HG02885 (cell line): ENCODE data around the gene EIF2B4.

Experiments used
- ATAC-seq: cut with Tn5 transposase; IDR thresholded peaks from one replicate; pipeline ENCODE4 v1.9.1; 2021; ENCODE audit warnings: mild to moderate bottlenecking; ENCODE audit not compliant: unreplicated experiment, poor library complexity

EIF2B4 gene

GRCh38 chr2:27370026-27370815 is at the start of gene EIF2B4, which contains the start of gene SNX17:
EIF2B4 (minus strand) TSS chr2:27370338; CDS start chr2:27370314, 24 bp downstream.
SNX17 (plus strand) TSS chr2:27370616; CDS start chr2:27370744, 128 bp downstream.
- ATAC-seq = peak; percentile 91

DNA sequence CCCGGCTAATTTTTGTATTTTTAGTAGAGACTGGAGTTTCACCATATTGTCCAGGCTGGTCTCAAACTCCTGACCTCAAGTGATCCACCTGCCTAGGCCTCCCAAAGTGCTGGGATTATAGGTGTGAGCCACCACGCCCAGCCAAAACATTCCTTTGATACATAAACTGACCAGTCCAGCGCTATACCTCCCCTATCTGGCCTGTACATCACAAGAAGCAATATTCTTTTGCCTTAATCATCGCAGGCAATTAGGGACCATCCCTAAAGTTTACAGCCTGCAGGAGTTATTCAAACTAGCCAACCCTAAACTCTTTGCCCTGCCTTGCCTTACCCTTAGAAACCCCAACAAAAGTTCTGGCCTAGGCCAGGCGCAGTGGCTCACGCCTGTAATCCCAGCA is 46.0 kb upstream of the EIF2B4 start:
- no peak for ATAC-seq

DNA sequence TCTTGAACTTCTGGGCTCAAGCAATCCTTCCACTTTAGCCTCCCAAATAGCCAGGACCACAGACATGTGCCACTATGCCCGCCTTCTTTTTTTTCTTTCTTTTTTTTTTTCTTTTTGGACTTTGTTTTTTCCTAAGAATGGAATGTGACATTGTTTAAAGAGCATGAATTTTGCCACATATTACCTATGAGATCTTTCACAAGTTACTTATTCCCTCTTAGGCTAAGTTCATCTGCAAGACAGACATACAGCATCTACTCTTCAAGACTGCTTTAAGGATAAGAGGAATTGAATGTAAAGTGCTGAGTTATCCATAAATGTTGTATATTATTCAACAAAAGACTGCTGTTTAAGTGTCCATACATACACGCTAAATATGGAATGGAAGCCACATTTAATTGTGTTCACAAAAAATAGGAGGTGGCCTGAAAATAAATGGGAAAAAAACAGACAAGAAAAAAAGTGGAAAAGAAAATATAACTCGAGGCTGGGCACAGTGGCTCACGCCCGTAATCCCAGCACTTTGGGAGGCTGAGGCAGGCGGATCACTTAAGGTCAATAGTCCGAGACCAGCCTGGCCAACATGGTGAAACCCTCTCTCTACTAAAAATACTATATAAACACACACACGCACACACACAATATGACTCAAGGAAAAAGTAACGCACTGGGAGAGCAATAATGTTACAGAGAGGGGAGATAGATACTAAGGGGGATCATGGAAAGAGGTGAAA is 42.4 kb upstream of the EIF2B4 start:
- ATAC-seq = no peak

GRCh38 chr2:27409321-27410073 is 39.4 kb upstream of the EIF2B4 start, which contains the start of gene PPM1G:
PPM1G (minus strand) TSS chr2:27409591; CDS start chr2:27409422, 169 bp downstream.
- peak; percentile 96 for ATAC-seq

GRCh38 chr2:27408601-27409320 is 38.6 kb upstream of the EIF2B4 start:
- ATAC-seq = peak; percentile 25

DNA sequence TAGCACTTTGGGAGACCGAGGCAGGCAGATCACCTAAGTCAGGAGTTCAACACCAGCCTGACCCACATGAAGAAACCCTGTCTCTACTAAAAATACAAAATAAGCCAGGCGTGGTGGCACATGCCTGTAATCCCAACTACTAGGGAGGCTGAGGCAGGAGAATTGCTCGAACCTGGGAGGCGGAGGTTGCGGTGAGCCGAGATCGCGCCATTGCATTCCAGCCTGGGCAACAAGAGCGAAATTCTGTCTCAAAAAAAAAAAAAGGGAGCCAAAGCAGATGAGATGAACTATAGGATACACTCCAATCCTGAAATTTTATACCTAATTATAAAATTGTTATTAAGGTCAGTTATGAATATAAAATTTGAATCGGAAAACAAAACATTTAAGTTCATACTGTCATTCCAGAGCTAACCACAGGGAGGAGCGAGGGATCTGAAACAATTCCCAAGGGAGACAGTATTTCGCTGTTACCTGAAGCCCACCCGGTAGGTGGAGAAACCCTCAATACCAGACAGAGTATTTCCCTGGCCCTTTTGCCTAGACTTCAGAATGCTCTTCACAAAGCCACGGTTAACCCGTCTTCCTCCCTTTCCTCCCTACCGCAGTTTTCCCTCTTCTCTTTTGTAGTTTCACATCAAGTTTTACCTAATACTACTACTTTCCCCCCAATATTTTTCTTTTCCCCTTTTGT is 37.8 kb upstream of the EIF2B4 start:
- no peak for ATAC-seq

DNA sequence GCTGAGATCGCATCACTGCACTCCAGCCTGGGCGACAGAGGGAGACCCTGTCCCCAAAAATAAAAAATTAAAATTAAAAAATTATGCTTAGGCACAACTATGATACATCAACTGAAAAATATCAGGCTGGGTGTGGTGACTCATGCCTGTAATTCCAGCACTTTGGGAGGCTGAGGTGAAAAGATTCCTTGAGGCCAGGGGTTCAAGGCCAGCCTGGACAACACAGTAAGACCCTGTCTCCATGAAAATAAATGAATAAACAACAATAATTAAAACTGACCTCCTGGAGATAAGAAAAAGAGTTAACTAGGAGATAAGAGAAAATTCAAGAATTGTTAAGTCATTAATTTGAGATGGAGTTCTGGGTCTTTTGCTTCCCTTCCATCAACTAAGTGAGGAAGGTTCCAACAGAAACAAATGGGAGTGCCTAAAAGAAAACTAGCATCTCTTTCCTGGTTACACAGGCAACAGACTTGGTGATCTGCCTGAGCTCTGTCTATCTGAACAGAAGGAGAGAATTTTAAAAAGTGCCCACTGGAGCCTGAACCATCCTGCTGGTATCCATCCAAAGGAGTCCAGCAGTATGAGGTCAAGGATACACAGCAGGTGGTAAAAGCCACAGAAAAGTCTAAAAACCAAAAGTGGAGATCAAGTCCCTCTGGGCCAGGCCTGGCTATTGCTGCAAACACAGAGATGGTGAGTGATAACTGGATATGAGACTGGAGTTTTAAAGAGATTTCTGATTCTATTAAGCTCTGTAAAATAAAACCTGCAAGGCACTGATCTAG is 30.4 kb upstream of the EIF2B4 start:
- no peak for ATAC-seq

DNA sequence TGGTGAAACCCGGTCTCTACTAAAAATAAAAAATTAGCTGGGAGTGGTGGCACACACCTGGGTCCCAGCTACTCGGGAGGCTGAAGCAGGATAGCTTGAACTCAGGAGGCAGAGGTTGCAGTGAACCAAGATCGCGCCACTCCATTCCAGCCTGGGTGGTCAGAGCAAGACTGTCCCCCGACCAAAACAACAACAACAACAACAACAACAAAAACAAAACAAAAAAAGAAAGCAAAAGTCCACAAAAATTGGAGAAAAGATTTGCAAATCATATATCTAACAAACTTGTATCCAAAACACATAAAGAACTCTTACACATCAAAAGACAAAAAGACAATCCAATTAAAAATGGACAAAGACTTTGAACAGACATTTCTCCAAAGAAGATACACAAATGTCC is 28.8 kb upstream of the EIF2B4 start:
- ATAC-seq = no peak

DNA sequence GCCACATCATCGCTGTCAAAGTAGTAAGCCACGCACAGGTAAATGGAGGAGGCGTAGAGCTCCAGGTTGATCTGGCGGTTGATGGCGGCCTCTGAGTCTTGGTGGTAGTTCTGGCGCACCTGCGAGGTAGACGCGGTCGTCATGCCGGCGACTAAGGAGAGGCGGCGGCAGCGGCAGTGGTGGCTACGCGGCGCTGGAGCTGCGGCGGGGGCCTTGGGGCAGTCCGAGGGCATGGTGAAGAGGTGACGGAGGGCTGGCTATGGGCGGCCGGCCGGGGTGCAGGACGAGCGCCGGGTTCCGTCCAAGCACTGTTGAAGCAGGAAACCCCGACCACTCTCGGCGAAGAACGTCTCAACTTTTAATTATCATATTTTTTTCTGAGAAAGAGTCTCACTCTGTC is 23.1 kb upstream of the EIF2B4 start:
- ATAC-seq = no peak

GRCh38 chr2:27390822-27391679 is 20.9 kb upstream of the EIF2B4 start:
- ATAC-seq = no peak

DNA sequence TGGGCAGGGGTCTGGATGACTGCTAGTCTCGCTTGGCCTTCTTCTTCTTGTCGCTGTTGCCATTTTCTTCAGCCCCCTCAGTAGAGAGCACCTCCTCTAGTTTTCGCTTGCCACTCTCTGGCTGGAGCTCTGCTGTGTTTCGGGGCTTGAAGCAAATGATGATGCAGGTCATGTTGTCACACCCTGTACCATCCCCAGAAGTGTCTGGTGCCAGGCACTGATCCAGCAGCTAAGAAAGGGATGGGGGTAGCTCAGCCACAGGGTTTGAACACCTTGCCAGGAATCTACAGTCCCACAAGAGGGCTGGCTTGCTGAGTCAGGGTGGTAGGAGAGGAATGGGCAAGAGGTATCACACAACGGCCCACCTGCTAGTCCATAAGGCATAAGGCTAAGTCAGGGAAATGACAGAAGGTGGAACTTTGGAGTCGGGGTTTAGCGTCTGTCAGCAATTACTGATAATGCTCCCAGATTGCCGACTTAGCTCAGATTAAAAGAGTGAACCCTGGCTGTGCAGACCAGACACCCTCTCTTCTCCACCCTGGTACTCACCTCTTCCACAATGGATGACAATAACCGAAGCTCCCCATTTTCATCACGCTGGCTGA is 11.5 kb upstream of the EIF2B4 start:
- no peak for ATAC-seq

DNA sequence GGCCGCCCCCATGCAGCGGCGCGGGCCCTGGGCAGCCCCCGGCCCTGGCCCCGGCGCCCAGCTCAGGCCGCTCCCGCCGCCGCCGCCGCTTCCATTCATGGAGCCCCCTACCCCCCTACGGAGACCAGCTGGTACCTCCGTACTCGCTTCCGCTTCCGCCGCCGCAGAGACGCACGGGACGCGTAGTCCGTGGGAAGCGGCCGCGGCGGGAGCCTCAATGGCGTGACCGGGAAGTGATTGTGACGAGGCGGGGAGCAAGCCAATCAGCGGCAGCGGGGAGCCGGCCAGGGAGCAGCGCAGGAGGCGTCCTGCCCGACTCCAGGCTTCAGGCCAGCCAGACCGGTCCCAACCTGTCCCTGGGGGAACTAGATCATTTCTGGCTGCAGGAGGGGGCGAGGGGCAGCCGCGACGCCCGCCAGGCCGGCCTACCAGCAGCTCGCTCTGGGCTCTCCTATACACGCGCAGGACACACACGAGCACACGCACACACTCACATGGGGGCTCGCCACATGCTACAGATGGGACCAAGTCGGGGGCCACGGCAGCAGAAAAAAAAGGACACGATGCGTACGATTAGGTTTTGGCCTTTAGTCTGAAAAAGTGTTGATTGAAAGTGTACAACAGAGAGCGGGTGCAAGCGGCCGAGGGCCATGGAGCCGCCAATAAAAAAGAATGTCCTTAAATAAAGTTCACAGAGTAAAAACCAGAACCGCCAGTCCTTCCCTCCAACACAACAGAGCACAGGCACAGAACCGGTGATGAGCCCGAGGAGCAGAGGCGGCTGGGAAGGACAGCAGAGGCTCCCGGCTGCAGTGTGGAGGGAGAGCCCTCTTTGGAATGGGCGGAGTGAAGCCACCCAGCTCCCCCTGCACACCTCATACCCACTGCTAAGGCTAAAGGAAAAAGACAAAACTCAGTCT is 10.7 kb upstream of the EIF2B4 start, which contains the start of gene ZNF513:
Gene ZNF513 (minus strand): TSS at position 109 of the 920 bp plus-strand sequence. CDS start 208 bp downstream, outside the sequence.
- ATAC-seq = peak; percentile 92

DNA sequence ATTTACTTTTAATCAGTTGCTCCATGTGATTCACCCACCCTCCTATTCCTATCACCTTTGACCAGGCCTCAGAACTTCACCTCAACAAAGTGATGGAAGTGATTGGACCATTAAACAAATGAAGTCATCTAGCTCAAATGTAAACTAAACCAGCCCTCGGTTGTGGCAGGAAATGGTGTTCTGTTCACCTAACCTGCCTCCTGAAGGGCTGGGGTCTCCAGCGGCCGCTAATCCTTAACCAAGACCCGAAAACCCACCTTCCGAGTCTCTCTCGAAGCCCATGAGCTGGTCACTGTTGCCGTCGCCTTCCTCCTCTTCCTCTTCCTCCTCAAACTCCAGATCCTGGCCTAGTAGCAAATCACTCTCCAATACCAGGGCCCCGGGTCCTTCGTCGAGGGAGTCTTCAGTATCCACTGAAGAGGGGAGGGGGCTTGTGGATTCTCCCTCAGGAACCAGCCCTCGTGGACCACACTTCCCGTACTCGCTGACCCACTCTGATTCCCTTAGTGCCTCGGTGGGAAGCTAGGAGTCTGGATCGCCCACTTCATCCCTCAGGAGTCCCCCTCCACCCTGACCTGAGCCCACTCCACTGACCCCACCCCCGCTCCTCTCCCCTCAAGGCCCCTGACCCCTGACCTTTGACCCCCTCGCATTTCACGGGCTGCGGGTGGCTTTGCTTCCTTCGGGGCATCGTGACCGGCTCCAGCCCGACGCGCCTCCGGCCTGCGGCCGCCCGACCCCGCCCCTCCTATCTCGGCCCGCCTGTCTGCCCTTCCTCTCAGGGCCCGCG is 9.9 kb upstream of the EIF2B4 start:
- peak; percentile 40 for ATAC-seq

- no peak for ATAC-seq
Measured at GRCh38 chr2:27379383-27379835, 9.3 kb upstream of the EIF2B4 start.

GRCh38 chr2:27378809-27379290 is 8.7 kb upstream of the EIF2B4 start:
- no peak for ATAC-seq
